CD14-positive monocyte (primary cell): ENCODE results near the gene RNF41. TPM values are rescaled to one million over a fixed set of nuclear protein-coding genes. Genes with fewer than 3 reads are reported as not detected.

Experiments used
- DNase-seq, 3 donors: peaks; one replicate each; pipeline ENCODE4 v3.0.0-alpha.2; 2011 to 2022
- H2AFZ ChIP-seq: 2 replicates; pipeline ENCODE4 v1.6.0; 2012; ENCODE audit warnings: mild to moderate bottlenecking, low read depth, low read length, inconsistent platforms; ENCODE audit not compliant: insufficient read depth, poor library complexity, severe bottlenecking
- H3K27ac ChIP-seq, 2 donors: 1 replicate in 1 of 2; 2 replicates in 1 of 2; pipeline ENCODE4 v1.5.1; 2012 to 2013; ENCODE audit warnings: low read length in 2 of 2, control low read depth in 1 of 2, inconsistent platforms in 1 of 2, low read depth in 1 of 2, mild to moderate bottlenecking in 1 of 2
- H3K27me3 ChIP-seq, 2 donors: one replicate each; pipeline versions ENCODE4 v1.6.0 to v1.6.1; 2011 to 2013; ENCODE audit warnings: low read length in 2 of 2; ENCODE audit not compliant: control insufficient read depth in 2 of 2, insufficient read depth in 2 of 2
- H3K36me3 ChIP-seq, 2 donors: replicated peaks in 1 of 2; 1 replicate in 1 of 2; 2 replicates in 1 of 2; pipeline versions ENCODE4 v1.5.1 to v1.6.1; 2012 to 2013; ENCODE audit warnings: low read length in 2 of 2, control low read depth in 1 of 2, inconsistent platforms in 1 of 2, mild to moderate bottlenecking in 1 of 2; ENCODE audit not compliant: insufficient read depth in 2 of 2, control insufficient read depth in 1 of 2
- H3K4me1 ChIP-seq, 2 donors: 1 replicate in 1 of 2; 2 replicates in 1 of 2; pipeline versions ENCODE4 v1.5.1 to v1.6.1; 2012 to 2013; ENCODE audit warnings: low read length in 2 of 2, control low read depth in 1 of 2, inconsistent platforms in 1 of 2, mild to moderate bottlenecking in 1 of 2, moderate library complexity in 1 of 2; ENCODE audit not compliant: insufficient read depth in 2 of 2, control insufficient read depth in 1 of 2
- H3K4me2 ChIP-seq: replicated peaks from 2 replicates; pipeline ENCODE3; 2012; ENCODE audit warnings: low read length, moderate library complexity, mild to moderate bottlenecking; ENCODE audit not compliant: poor library complexity, severe bottlenecking; ENCODE audit errors: extremely low read depth
- H3K4me3 ChIP-seq, 3 experiments: fragments of 200-600 bp in 1 of 3; sonication (generic) in 1 of 3; replicated peaks in 1 of 3; 1 replicate in 2 of 3; 2 replicates in 1 of 3; pipeline ENCODE4 v1.5.1; 2011 to 2013; ENCODE audit warnings: low read length in 3 of 3, mild to moderate bottlenecking in 3 of 3, control low read depth in 2 of 3, low read depth in 2 of 3, inconsistent platforms in 1 of 3, moderate library complexity in 1 of 3
- H3K79me2 ChIP-seq: 2 replicates; pipeline ENCODE4 v1.6.0; 2012; ENCODE audit warnings: mild to moderate bottlenecking, control low read depth, inconsistent platforms, low read length, moderate library complexity; ENCODE audit not compliant: insufficient read depth
- H3K9ac ChIP-seq: 2 replicates; pipeline ENCODE4 v1.6.0; 2017; ENCODE audit warnings: low read length, mild to moderate bottlenecking; ENCODE audit not compliant: insufficient read depth, poor library complexity, severe bottlenecking
- H3K9me3 ChIP-seq, 2 donors: replicated peaks in 1 of 2; 1 replicate in 1 of 2; 2 replicates in 1 of 2; pipeline versions ENCODE4 v1.5.1 to v1.6.1; 2012 to 2013; ENCODE audit warnings: low read length in 2 of 2, control low read depth in 1 of 2; ENCODE audit not compliant: control insufficient read depth in 1 of 2, insufficient read depth in 1 of 2
- H4K20me1 ChIP-seq: 2 replicates; pipeline ENCODE4 v1.6.0; 2012; ENCODE audit warnings: mild to moderate bottlenecking, low read length, control low read depth, moderate library complexity; ENCODE audit not compliant: insufficient read depth
- H3K27ac Mint-ChIP-seq, 7 donors: one replicate each; pipeline ENCODE4 v1.8.0; 2020; ENCODE audit warnings: mild to moderate bottlenecking in 7 of 7, mixed read lengths in 7 of 7, moderate library complexity in 6 of 7, inconsistent platforms in 2 of 7
- H3K27me3 Mint-ChIP-seq, 3 donors: one replicate each; pipeline ENCODE4 v1.8.0; 2021 to 2022; ENCODE audit warnings: low read depth in 3 of 3, mild to moderate bottlenecking in 3 of 3, mixed read lengths in 3 of 3, moderate library complexity in 3 of 3, inconsistent platforms in 1 of 3
- H3K36me3 Mint-ChIP-seq, 2 donors: one replicate each; pipeline ENCODE4 v1.8.0; 2020; ENCODE audit warnings: mixed read lengths in 2 of 2, inconsistent platforms in 1 of 2, mild to moderate bottlenecking in 1 of 2
- H3K4me1 Mint-ChIP-seq: one replicate; pipeline ENCODE4 v1.8.0; 2020; ENCODE audit warnings: mild to moderate bottlenecking, mixed read lengths
- H3K4me3 Mint-ChIP-seq, 2 donors: one replicate each; pipeline ENCODE4 v1.8.0; 2020; ENCODE audit warnings: mild to moderate bottlenecking in 2 of 2, mixed read lengths in 2 of 2, moderate library complexity in 1 of 2
- H3K9me3 Mint-ChIP-seq, 7 donors: one replicate each; pipeline ENCODE4 v1.8.0; 2020 to 2022; ENCODE audit warnings: mixed read lengths in 7 of 7, mild to moderate bottlenecking in 6 of 7, moderate library complexity in 6 of 7, inconsistent platforms in 2 of 7
- WGBS: methylation state at CpG from one replicate; pipeline ENCODE4 v1.1.5; 2013; ENCODE audit warnings: missing lambda C conversion rate; ENCODE audit not compliant: insufficient coverage; 5-methylcytosine and 5-hydroxymethylcytosine counted together
- intact Hi-C, 2 donors: fragments of 100-400 bp; cut with micrococcal nuclease; formaldehyde crosslinking; loops; one replicate each; pipeline versions ENCODE4 v1.15.0 to v1.15.1; 2023
- polyA plus RNA-seq, 3 donors: library from polyadenylated mRNA; depleted of rRNA in 1 of 3; unstranded in 2 of 3; stranded (reverse) in 1 of 3; fragments of 300-500 nt in 2 of 3; fragments of >200 nt in 1 of 3; fragmentation: Illumina TruSeq in 2 of 3; gene quantifications; 1 replicate in 2 of 3; 2 replicates in 1 of 3; pipeline ENCODE4 v1.2.3, GENCODE V29; 2012 to 2021
- TF ChIP-seq, protein P1 (sequence below): fragments of 200-600 bp; IDR thresholded peaks from one replicate; pipeline ENCODE4 v1.8.0; 2022; ENCODE audit warnings: antibody characterized with exemption, mild to moderate bottlenecking

The RNF41 gene
- polyA plus RNA-seq, 3 donors: 35.8 to 82.0 (median 45.7) TPM

- Mint-ChIP-seq H3K9me3 (no peaks in the 10 kb centered on the region), H3K36me3 (peaks cover 3 to 5% of the 10 kb centered on the region in 2 donors), H3K27me3 (peaks cover 0 to 3% (median 0%) of the 10 kb centered on the region in 3 donors), H3K4me1 (peaks cover 22% of the 10 kb centered on the region), H3K27ac (no peak overlapping the region), H3K4me3 (no peak overlapping the region)
- H3K36me3 ChIP-seq: peaks cover 3 to 10% of the 10 kb centered on the region in 2 donors
- TF ChIP-seq, protein P1, sequence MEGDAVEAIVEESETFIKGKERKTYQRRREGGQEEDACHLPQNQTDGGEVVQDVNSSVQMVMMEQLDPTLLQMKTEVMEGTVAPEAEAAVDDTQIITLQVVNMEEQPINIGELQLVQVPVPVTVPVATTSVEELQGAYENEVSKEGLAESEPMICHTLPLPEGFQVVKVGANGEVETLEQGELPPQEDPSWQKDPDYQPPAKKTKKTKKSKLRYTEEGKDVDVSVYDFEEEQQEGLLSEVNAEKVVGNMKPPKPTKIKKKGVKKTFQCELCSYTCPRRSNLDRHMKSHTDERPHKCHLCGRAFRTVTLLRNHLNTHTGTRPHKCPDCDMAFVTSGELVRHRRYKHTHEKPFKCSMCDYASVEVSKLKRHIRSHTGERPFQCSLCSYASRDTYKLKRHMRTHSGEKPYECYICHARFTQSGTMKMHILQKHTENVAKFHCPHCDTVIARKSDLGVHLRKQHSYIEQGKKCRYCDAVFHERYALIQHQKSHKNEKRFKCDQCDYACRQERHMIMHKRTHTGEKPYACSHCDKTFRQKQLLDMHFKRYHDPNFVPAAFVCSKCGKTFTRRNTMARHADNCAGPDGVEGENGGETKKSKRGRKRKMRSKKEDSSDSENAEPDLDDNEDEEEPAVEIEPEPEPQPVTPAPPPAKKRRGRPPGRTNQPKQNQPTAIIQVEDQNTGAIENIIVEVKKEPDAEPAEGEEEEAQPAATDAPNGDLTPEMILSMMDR: no peak
- DNase-seq: no peak
- no peaks in the 10 kb centered on the region for H3K9me3 ChIP-seq
- H3K4me3 ChIP-seq: no peak overlapping the region
- no peak overlapping the region for H3K9ac ChIP-seq
- H3K27ac ChIP-seq: no peak overlapping the region
- no peaks in the 10 kb centered on the region for H3K27me3 ChIP-seq
- intact Hi-C loops: no loop called here
- peaks cover 19 to 21% of the 10 kb centered on the region in 2 donors for H3K4me1 ChIP-seq
- H3K4me2 ChIP-seq: no peak overlapping the region
- peaks cover 18% of the 10 kb centered on the region for H3K79me2 ChIP-seq
- H2AFZ ChIP-seq: peak overlapping the region; percentile 29
- peaks cover 14% of the 10 kb centered on the region for H4K20me1 ChIP-seq
- no CpG with 5 or more reads among the region's 3 CpGs for WGBS
These were observed 39.2 kb upstream of the RNF41 start for GRCh38 chr12:56260921-56261320.

DNA sequence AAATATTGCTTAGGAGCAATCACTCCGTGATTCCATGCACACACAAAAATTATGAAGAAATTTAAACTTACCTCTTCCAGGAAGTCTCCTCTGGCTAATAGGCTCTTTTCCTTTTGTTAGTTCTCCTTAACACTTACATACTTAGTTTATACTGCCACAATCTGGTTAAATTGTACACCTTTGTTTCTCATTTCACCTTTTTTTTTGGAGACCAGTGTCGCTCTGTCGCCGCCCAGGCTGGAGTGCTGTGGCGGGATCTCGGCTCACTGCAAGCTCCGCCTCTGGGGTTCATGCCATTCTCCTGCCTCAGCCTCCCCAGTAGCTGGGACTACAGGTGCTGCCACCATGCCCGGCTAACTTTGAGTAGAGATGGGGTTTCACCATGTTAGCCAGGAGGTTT lies 38.7 kb upstream of the RNF41 start:
- Mint-ChIP-seq H3K27ac (no peak overlapping the region), H3K9me3 (no peaks in the 10 kb centered on the region), H3K27me3 (peaks cover 0 to 3% (median 0%) of the 10 kb centered on the region in 3 donors), H3K36me3 (peaks cover 8 to 10% of the 10 kb centered on the region in 2 donors), H3K4me1 (peaks cover 18% of the 10 kb centered on the region), H3K4me3 (no peak overlapping the region)
- Histone ChIP-seq H4K20me1 (peaks cover 14% of the 10 kb centered on the region), H3K4me1 (peaks cover 17 to 18% of the 10 kb centered on the region in 2 donors), H3K27me3 (no peaks in the 10 kb centered on the region), H3K36me3 (peaks cover 8 to 15% of the 10 kb centered on the region in 2 donors), H3K4me3 (no peak overlapping the region), H3K79me2 (peaks cover 18% of the 10 kb centered on the region), H3K27ac (no peak overlapping the region), H3K9me3 (no peaks in the 10 kb centered on the region), H3K9ac (no peak overlapping the region), H3K4me2 (no peak overlapping the region), H2AFZ (no peak overlapping the region)
- WGBS: 100% methylated on average over 4 of the region's 8 CpGs
- no peak for DNase-seq
- TF ChIP-seq, protein P1: no peak
- intact Hi-C loops: no loop called here
